Kidney (tissue), 14 donors: ENCODE results near the gene PID1. TPM values are rescaled to one million over a fixed set of nuclear protein-coding genes. Genes with fewer than 3 reads are reported as not detected.

ENCODE experiments used
- DNase-seq, 5 donors: peaks; one replicate each; pipeline ENCODE4 v3.0.0-alpha.2; 2013 to 2020
- FAIRE-seq: peaks from 2 replicates; lab custom pipeline; 2012; peaks lifted over from hg19 to GRCh38; lab: Jason Lieb, UNC
- H3K27ac ChIP-seq, 2 donors: one replicate each; pipeline ENCODE4 v1.7.0; 2013; ENCODE audit warnings: low read depth in 2 of 2, low read length in 2 of 2, inconsistent platforms in 1 of 2
- H3K27me3 ChIP-seq: one replicate; pipeline ENCODE4 v1.7.1; 2013; ENCODE audit warnings: low read length, inconsistent platforms; ENCODE audit not compliant: control insufficient read depth, insufficient read depth
- H3K36me3 ChIP-seq, 3 donors: one replicate each; pipeline versions ENCODE4 v1.7.0 to v1.7.1; 2013; ENCODE audit warnings: low read length in 3 of 3, control low read depth in 1 of 3, inconsistent platforms in 1 of 3; ENCODE audit not compliant: insufficient read depth in 3 of 3, control insufficient read depth in 2 of 3
- H3K4me1 ChIP-seq, 3 donors: one replicate each; pipeline versions ENCODE4 v1.7.0 to v1.7.1; 2013; ENCODE audit warnings: low read length in 3 of 3, inconsistent platforms in 1 of 3, low read depth in 1 of 3; ENCODE audit not compliant: control insufficient read depth in 2 of 3, insufficient read depth in 2 of 3
- H3K4me3 ChIP-seq, 3 donors: one replicate each; pipeline versions ENCODE4 v1.7.0 to v1.8.1; 2013; ENCODE audit warnings: low read length in 3 of 3, control low read depth in 1 of 3, inconsistent platforms in 1 of 3
- H3K9ac ChIP-seq, 3 donors: one replicate each; pipeline versions ENCODE4 v1.7.0 to v1.7.1; 2013; ENCODE audit warnings: low read length in 3 of 3, control low read depth in 1 of 3, inconsistent platforms in 1 of 3
- H3K9me3 ChIP-seq, 3 donors: one replicate each; pipeline versions ENCODE4 v1.7.0 to v1.7.1; 2013; ENCODE audit warnings: low read length in 3 of 3, control low read depth in 1 of 3, inconsistent platforms in 1 of 3; ENCODE audit not compliant: control insufficient read depth in 2 of 3, insufficient read depth in 1 of 3
- CTCF ChIP-seq: IDR thresholded peaks from 3 replicates; pipeline ENCODE4 v1.5.1; 2012; ENCODE audit warnings: mild to moderate bottlenecking, moderate library complexity, borderline replicate concordance; ENCODE audit not compliant: insufficient read depth; ENCODE audit errors: extremely low read depth
- intact Hi-C: fragments of 100-400 bp; cut with DNase I; formaldehyde crosslinking; loops from one replicate; pipeline ENCODE4 v1.11.1; 2022
- polyA plus RNA-seq: library from polyadenylated mRNA; stranded (reverse); fragments of 350-450 nt; fragmentation: Illumina TruSeq; extraction: RNeasy Lipid Tissue Mini Kit (QIAGEN cat#74804); gene quantifications from one replicate; pipeline ENCODE4 v1.2.3, GENCODE V29; 2014; ENCODE audit warnings: low read depth, low replicate concordance; ENCODE audit not compliant: insufficient read depth
- total RNA-seq: library from RNA; stranded (reverse); fragmentation: NEBNext Ultra II Directional; extraction: Animal tissue kit (Norgen Biotek cat#: 25700); gene quantifications from one replicate; pipeline ENCODE4 v1.2.1, GENCODE V29; 2021
- donor health status: control.
- donor health status: control.
- donor health status: control.
- donor health status: control.
- donor health status: control.
- donor health status: DM: yes; HTN: yes; CAD: no.
- donor health status: Normal renal cell carcinoma (clear cell type).

Gene PID1
- total and polyA plus RNA-seq, 2 donors from 2014 or later: 2.1 to 9.4 TPM

GRCh38 chr2:229210641-229211040, 60.4 kb downstream of the PID1 start:
- TF ChIP-seq CTCF: no peak
- intact Hi-C loops: no loop called here
- no peak for FAIRE-seq

GRCh38 chr2:229206548-229206947, 64.5 kb downstream of the PID1 start:
- DNase-seq: no peak

More at GRCh38 chr2:229210641-229211040, 60.4 kb downstream of the PID1 start:
- no peak overlapping the region for H3K27ac ChIP-seq
- DNase-seq: no peak
- no peaks in the 10 kb centered on the region for H3K9me3 ChIP-seq
- H3K4me1 ChIP-seq: no peaks in the 10 kb centered on the region
- H3K9ac ChIP-seq: no peak overlapping the region
- H3K36me3 ChIP-seq: no peaks in the 10 kb centered on the region
- no peaks in the 10 kb centered on the region for H3K27me3 ChIP-seq
- no peak overlapping the region for H3K4me3 ChIP-seq

GRCh38 chr2:229205704-229206103, 65.4 kb downstream of the PID1 start:
- H3K9ac ChIP-seq: no peak overlapping the region
- DNase-seq (no peak), FAIRE-seq (no peak)
- no peak overlapping the region for H3K4me3 ChIP-seq
- H3K27ac ChIP-seq: no peak overlapping the region
- intact Hi-C loops: no loop called here
- no peaks in the 10 kb centered on the region for H3K36me3 ChIP-seq
- no peak for TF ChIP-seq CTCF
- H3K9me3 ChIP-seq: no peaks in the 10 kb centered on the region
- no peaks in the 10 kb centered on the region for H3K27me3 ChIP-seq
- H3K4me1 ChIP-seq: no peaks in the 10 kb centered on the region

More at GRCh38 chr2:229206548-229206947, 64.5 kb downstream of the PID1 start:
- Histone ChIP-seq H3K27me3 (no peaks in the 10 kb centered on the region), H3K9ac (no peak overlapping the region), H3K27ac (no peak overlapping the region), H3K4me3 (no peak overlapping the region), H3K9me3 (no peaks in the 10 kb centered on the region), H3K4me1 (no peaks in the 10 kb centered on the region), H3K36me3 (no peaks in the 10 kb centered on the region)
- intact Hi-C loops: no loop called here
- FAIRE-seq: no peak
- no peak for TF ChIP-seq CTCF

- H3K27me3 ChIP-seq: no peaks in the 10 kb centered on the region
- H3K9me3 ChIP-seq: no peaks in the 10 kb centered on the region
- H3K4me1 ChIP-seq: no peaks in the 10 kb centered on the region
- intact Hi-C loops: no loop called here
- DNase-seq (no peak), FAIRE-seq (no peak)
- no peaks in the 10 kb centered on the region for H3K36me3 ChIP-seq
- H3K9ac ChIP-seq: no peak overlapping the region
- H3K27ac ChIP-seq: no peak overlapping the region
- no peak for TF ChIP-seq CTCF
- no peak overlapping the region for H3K4me3 ChIP-seq
These were observed 68.4 kb downstream of the PID1 start for GRCh38 chr2:229202646-229203045.
